Ishikawa (cell line): ENCODE results near the gene NOTCH2.

ENCODE experiments used
- CEBPB ChIP-seq: IDR thresholded peaks from 2 replicates; pipeline ENCODE4 v1.6.1; 2012
- CREB1 ChIP-seq: IDR thresholded peaks from 2 replicates; pipeline ENCODE4 v1.6.1; 2012; ENCODE audit warnings: low read depth
- EP300 ChIP-seq: IDR thresholded peaks from 2 replicates; pipeline ENCODE4 v1.6.1; 2012; ENCODE audit warnings: borderline replicate concordance
- RAD21 ChIP-seq: IDR thresholded peaks from 2 replicates; pipeline ENCODE4 v1.6.1; 2012; ENCODE audit warnings: low read depth
- TAF1 ChIP-seq: IDR thresholded peaks from 2 replicates; pipeline ENCODE4 v1.6.1; 2012; ENCODE audit warnings: low read depth, mild to moderate bottlenecking
- TCF12 ChIP-seq: IDR thresholded peaks from 2 replicates; pipeline ENCODE4 v1.6.1; 2012; ENCODE audit warnings: low read depth
- YY1 ChIP-seq: IDR thresholded peaks from 2 replicates; pipeline ENCODE4 v1.6.1; 2012; ENCODE audit warnings: low read depth
- TF ChIP-seq, protein P1 (sequence below): IDR thresholded peaks from 2 replicates; pipeline ENCODE4 v1.6.1; 2012
- TF ChIP-seq, protein P2 (sequence below): IDR thresholded peaks from 2 replicates; pipeline ENCODE4 v1.6.1; 2012; ENCODE audit warnings: low read depth, mild to moderate bottlenecking

DNA sequence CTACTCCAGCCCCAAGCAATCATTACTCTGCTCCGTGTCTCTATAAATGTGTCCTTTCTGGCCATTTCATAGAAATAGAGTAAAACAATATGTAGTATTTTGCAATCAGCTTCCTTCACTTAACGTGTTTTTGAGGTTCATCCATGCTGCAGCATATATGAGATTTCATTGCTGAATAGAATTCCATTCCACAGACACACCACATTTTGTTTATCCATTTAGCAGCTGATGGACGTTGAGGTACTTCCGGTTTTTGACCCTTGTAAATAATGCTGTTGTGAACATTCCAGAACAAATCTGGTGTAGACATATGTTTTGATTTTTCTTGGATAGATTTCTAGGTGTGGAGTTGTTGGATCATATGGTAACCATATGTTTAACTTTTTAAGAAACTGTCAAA, 203.8 kb downstream of the NOTCH2 start:
- no peak for TF ChIP-seq TCF12
- no peak for TF ChIP-seq RAD21
- no peak for TF ChIP-seq CEBPB
- no peak for TF ChIP-seq EP300
- TF ChIP-seq CREB1 = no peak
- no peak for TF ChIP-seq YY1
- no peak for TF ChIP-seq TAF1
- TF ChIP-seq, protein P1, sequence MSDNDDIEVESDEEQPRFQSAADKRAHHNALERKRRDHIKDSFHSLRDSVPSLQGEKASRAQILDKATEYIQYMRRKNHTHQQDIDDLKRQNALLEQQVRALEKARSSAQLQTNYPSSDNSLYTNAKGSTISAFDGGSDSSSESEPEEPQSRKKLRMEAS = no peak
- TF ChIP-seq, protein P2, sequence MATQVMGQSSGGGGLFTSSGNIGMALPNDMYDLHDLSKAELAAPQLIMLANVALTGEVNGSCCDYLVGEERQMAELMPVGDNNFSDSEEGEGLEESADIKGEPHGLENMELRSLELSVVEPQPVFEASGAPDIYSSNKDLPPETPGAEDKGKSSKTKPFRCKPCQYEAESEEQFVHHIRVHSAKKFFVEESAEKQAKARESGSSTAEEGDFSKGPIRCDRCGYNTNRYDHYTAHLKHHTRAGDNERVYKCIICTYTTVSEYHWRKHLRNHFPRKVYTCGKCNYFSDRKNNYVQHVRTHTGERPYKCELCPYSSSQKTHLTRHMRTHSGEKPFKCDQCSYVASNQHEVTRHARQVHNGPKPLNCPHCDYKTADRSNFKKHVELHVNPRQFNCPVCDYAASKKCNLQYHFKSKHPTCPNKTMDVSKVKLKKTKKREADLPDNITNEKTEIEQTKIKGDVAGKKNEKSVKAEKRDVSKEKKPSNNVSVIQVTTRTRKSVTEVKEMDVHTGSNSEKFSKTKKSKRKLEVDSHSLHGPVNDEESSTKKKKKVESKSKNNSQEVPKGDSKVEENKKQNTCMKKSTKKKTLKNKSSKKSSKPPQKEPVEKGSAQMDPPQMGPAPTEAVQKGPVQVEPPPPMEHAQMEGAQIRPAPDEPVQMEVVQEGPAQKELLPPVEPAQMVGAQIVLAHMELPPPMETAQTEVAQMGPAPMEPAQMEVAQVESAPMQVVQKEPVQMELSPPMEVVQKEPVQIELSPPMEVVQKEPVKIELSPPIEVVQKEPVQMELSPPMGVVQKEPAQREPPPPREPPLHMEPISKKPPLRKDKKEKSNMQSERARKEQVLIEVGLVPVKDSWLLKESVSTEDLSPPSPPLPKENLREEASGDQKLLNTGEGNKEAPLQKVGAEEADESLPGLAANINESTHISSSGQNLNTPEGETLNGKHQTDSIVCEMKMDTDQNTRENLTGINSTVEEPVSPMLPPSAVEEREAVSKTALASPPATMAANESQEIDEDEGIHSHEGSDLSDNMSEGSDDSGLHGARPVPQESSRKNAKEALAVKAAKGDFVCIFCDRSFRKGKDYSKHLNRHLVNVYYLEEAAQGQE = no peak
